Epidermal melanocyte (primary cell): ENCODE results near the gene ACTN1.
A peak's percentile ranks its signal among the peaks of the same experiment; 100 is the strongest.

Experiments used
- DNase-seq: peaks from one replicate; pipeline ENCODE4 v3.0.0; 2011; ENCODE audit warnings: low spot score; ENCODE audit not compliant: insufficient read length

Gene ACTN1

DNA sequence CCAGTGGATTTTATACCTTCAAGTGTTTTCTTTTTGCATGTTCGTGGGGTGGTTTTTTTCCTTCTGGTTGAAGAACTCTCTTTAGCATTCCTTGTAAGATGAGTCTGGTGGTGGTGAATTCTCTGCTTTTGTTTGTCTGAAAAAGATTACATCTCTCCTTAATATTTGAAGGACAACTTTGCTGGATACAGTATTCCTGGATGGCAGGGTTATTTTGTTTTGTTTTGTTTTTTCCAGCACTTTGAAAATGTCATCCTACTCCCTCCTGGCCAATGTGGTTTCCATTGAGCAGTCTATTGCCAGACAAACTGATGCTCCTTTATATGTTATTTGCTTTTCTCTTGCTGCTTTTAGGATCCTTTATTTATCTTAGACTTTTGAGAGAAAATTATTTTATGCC lies 143.0 kb downstream of the ACTN1 start:
- no peak for DNase-seq

DNA sequence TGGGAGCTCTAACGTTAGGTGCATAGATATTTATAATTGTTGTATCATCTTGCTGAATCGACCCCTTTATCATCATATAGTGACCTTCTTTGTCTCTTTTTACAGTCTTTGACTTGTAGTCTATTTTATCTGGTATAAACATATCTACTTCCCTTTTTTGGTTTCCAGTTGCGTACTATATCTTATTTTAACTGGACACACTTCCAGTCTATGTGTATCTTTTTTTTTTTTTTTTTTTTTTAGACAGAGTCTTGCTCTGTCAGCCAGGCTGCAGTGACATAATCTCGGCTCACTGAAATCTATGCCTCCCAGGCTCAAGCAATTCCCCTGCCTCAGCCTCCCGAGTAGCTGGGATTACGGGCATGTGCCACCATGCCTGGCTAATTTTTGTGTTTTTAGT lies 144.3 kb downstream of the ACTN1 start:
- no peak for DNase-seq

DNA sequence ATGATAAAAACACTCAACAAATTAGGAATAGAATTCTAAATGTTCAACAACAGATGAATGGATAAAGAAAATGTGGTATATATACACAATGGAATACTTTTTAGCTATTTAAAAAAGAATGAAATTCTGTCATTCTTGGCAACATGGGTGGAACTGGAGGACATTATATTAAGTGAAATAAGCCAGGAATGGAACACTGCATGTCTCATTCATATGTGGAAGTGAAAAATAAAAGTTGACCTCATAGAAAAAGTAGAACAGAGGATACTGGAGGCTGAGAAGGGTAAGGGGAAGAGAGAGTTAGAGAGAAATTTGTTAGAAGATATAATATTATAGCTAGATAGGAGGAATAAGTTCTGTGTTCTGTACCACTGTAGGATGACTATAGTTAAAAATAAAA lies 150.4 kb downstream of the ACTN1 start:
- no peak for DNase-seq

DNA sequence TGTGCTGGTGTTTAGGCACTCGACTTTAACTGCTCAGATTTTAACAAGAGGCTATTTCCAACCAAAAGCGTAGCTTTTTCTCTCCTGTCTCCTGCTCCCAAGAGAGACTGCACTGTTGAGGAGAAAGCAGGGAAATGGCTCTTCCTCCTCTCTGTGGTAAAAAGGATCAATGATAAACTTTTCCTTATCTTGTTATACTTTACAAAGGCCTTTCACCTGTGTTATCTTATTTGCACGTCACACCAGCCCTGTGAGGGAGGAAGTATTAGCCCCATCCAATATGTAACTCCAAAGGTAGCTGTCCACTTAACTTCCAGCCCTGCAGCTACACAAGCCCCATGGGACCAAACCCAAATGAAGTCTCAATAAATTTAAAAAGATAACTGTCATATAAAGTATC lies 153.4 kb downstream of the ACTN1 start:
- DNase-seq: no peak

DNA sequence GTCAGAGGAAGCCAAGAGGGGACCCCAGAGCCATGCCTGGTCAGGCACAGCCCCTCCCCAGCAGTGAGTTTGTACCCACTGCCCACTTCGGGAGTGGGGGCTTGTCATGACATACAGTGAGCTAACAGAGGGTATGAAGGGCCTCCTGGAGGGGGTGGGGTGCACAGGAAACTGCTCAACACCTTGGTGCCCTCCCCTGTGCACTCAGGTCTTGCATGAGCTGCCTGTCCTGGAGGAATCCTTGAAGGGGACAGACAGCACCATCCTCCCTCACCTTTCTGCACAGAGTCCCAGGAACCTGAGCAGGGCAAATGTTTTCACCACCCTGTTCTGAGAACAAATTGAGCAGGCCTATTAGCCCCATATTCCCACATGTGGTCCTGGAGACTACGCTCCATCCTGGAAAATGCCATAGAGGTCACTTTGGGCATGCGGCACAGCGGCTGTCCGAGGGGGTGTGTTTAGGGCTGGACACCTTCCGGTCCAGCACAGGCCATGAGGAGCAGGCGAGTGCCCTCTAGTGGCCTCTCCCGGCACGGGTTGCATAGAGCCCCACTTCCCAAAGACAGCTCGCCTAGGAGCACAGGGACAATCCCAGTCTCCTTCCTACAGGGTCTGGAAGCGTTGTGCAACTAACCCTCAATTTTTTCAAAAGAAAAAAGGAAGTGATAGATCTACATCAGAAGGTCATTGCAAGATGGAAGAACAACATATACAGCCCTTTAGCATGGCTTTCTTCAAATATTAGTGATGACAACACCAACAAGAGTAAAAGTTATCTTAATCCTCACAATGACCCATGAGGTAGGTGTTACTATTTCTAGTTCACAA lies 154.4 kb downstream of the ACTN1 start:
- DNase-seq: peak; percentile 88

DNA sequence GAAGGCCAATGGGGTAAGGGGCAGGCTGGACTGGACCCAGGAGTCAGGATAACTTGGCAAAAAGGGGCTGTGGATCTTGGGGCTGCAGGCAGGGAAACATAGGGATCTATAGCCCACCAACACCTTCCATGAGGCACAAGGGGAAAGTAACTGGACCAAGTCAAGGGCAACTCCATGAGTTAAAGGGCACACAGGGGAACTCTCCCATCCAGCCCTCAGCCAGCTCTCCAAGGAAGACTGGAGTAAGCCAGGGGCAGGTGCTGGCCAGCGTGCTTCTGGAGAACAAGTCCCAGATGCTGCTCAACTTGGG lies 154.9 kb downstream of the ACTN1 start:
- no peak for DNase-seq
